ENCODE results near the gene LGALS4.
"Not testable (repeated sequence)": the region's sequence is repeated elsewhere in the genome, so short reads cannot be mapped to it uniquely, and the experiment has no call there.

The LGALS4 gene

GRCh38 chr19:38842439-38843174 lies 29.9 kb upstream of the LGALS4 start:
- DNase-seq (ENCODE audit: low spot score), result no peak

DNA sequence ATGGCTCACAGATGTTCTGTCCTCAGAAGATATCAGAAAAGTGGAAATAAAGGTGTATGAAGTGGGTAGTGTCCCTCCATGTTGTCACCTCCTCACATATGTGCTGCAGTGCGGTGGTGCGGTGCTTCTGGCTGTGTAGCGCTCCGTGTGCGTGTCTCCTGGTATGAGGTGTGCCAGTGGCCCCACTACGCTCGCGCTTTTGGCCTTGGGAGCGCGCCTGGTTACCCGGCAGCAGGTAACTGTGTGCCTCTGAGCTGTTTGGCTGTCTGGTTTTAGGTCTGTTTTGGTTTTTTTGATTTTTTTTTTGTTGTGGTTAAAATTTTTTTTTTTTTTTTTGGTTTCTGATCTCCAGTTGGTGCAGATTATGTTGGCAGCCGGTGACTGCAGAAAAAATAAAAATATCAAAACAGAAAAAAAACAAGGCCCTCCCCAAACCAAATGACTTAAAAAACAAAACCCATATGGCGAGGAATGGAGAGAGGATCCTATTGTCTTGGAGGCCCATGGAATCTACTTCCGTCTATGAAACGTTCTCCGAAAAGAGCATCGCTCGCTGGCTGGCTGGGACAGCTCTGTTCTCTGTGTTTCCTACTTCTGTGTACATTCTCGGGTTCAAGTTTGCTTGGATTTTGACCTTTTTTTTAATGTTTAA lies 29.2 kb upstream of the LGALS4 start:
- no peak for DNase-seq (ENCODE audit: low spot score)

GRCh38 chr19:38841180-38841766 lies 28.5 kb upstream of the LGALS4 start:
- DNase-seq (ENCODE audit: low spot score), result no peak

- DNase-seq (ENCODE audit: low spot score), result no peak
Observed at GRCh38 chr19:38840583-38840968, 27.8 kb upstream of the LGALS4 start.

- DNase-seq (ENCODE audit: low spot score), result no peak
Observed at GRCh38 chr19:38839816-38840582, 27.3 kb upstream of the LGALS4 start.

DNA sequence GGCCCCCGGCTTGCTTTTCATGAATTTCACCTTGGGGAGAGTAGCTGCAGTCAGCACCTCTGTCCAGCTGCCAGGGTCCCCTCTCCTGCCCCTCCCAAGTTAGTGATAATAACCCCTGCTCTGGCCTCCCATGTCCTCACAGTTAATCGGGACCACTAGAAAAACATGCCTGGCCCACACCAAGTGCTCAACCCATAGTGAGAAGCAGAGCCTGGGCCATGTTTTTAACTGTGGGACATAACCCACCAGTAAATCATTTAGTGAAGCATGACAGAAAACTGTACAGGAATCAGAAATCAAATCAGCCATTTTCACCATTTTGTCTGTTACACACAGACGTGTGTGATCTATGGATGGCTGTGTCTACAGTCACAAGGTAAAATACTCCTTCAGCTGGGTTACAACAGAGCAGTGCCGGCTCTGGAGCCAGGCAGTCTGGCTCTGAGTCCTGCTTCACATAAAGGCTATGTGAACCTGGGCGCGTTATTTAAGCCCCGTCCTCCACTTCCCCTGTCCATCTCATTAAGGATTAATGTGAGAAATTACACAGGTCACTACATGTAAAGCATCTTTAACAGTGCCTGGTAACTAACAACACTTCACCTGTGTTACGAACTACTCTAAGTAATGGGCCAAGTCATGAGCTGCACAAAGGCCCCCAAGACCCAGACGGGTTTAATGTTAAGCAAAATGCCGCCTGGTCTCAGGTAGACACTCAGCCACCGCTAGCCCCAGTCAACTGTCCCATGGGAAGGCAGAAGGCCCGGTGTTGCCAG lies 26.4 kb upstream of the LGALS4 start:
- DNase-seq (ENCODE audit: low spot score), result no peak

DNA sequence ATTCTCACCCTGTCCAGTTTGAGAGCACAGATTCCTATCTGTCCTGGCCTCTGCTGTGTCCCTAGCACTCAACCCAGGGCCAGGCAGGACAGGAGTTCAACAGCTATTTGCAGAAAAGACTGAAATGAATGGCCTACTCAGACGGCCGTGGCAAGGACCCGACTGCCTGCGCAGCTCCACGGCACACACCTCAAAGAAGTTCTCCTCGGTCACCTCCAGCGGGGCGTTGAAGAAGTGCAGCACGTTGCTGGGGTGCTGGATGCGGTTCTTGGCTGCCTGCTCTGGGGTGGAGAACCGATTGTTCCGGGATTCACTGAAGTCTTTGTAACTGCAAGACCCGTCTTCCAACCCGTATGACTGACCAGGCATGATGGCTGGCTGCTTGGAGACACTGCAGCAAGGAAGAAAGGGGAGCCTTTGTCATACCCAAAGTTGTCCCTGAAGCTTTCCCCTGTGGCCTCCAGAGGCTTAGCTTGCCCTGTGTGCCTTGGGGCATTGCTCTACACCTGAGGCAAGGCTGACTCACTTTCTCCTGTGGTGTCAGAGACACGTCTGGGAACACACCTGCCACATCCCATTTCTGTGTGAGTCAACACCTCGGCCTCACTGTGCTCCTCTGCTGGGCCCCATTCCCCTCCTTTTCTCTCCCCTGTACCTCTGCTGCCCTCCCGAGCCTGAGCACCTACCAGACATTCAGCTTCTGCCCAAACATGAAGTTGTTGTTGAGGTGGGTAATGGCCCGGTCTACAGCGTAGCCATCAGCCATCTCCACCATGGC lies 25.7 kb upstream of the LGALS4 start:
- DNase-seq (ENCODE audit: low spot score), result no peak

DNA sequence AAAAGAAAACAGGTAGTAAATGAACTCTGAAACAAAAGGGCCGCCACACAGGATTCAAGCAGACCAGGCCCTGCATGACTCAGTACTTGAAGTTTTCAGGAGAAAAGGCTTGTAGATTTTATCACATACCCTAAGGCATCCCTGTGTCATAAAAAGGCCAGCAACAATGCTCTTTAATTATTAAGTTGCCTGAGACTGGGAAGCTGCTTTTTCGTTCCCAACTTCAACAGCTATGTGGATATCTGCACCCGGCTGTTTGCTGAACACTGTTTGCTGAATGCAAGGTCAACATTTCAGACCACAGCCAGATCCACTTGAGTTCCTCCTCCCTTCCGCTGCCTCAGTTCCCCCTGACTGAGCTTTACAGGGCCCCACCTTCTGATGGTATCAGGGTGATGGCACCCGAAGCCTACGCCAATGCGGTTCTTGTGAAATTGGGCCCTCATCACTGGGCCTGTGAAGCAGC lies 24.9 kb upstream of the LGALS4 start:
- no peak for DNase-seq (ENCODE audit: low spot score)

GRCh38 chr19:38836983-38837626 lies 24.4 kb upstream of the LGALS4 start:
- no peak for DNase-seq (ENCODE audit: low spot score)

GRCh38 chr19:38836159-38836982 lies 23.6 kb upstream of the LGALS4 start:
- no peak for DNase-seq (ENCODE audit: low spot score)

- no peak for DNase-seq (ENCODE audit: low spot score)
Observed at GRCh38 chr19:38834590-38834989, 21.8 kb upstream of the LGALS4 start.

DNA sequence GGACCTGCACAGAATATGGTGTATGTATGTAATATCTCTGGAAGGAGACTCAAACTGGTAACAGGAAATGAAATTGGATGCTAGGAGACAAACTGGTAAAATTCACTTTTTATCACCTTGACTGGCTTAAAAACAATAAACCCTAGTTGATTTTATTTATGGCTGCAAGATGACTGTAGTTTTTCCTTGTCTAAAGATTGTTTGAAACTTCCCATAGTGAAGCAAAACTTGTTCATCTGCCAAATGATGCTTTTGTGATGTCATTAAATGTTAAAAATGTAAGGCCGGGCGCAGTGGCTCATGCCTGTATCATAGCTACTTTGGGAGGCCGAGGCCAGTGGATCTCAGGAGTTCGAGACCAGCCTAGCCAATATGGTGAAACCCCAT lies 21.4 kb upstream of the LGALS4 start:
- no peak for DNase-seq (ENCODE audit: low spot score)

DNA sequence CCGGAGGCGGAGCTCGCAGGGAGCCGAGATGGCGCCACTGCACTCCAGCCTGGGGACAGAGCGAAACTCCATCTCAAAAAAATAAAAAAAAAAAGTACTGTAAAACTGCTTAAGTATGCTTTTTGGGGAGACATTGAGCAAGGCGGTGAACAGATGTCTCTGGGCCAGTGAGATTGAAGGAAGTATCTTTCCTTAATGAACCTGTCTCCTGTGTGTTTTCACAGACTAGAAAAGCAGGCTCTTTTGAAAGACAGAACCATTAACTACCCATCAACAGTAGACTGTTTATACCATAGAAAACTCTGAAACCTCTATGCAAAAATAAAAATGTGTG lies 20.3 kb upstream of the LGALS4 start:
- no peak for DNase-seq (ENCODE audit: low spot score)

DNA sequence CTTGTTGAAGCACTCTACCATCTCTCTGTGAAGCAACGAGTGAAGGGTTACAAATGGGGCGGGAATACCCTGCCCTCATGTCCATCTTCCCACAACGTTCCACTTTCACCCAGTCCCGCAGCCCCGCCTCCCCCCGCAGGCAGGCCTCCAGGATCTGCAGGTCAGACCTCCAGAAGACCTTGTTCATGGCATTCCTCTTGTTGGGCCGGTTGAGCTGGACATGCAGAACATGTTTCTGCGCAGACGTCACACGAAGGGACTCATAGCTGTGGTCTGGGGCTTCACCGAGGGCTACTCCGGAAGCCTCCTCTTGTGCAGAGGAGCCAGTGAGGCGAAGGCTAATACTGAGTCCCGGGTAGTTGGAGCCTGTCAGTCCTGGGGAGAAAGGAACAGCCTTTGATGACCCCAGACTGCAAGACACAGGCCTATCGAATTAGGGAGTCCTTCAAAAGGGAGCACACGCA lies 18.4 kb upstream of the LGALS4 start:
- DNase-seq (ENCODE audit: low spot score), result peak; percentile 91

DNA sequence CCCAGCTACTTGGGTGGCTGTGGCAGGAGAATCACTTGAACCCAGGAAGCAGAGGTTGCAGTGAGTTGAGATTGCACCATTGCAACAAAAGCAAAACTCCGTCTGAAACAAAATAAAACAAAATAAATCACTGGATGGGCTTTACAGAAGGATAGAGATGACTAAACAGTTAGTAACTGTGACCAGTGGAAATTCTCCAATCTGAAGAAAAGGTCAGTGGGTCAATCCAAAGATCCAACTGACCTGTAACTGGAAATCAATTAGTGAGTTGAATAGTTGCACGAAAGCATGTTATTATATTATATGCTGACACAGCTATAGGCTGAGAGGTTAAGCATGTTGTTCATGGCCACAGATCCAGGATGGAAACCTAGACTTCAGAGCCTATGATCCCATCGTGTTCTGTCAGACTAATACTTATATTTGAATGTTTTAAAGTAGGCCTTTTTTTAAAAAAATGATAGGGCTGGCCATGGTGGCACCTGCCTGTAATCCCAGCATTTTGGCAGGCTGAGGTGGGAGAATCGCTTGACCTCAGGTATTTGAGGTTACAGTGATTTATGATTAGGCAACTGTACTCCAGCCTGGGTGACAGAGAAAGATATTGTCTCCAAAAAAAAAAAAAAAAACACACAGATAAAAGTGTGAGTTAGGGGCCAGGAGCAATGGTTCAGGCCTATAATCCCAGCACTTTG lies 17.4 kb upstream of the LGALS4 start:
- DNase-seq (ENCODE audit: low spot score), result peak; percentile 48

- DNase-seq (ENCODE audit: low spot score), result not testable (repeated sequence)
Observed at GRCh38 chr19:38829203-38829602, 16.5 kb upstream of the LGALS4 start.

GRCh38 chr19:38826856-38827551 lies 14.3 kb upstream of the LGALS4 start:
- no peak for DNase-seq (ENCODE audit: low spot score)

DNA sequence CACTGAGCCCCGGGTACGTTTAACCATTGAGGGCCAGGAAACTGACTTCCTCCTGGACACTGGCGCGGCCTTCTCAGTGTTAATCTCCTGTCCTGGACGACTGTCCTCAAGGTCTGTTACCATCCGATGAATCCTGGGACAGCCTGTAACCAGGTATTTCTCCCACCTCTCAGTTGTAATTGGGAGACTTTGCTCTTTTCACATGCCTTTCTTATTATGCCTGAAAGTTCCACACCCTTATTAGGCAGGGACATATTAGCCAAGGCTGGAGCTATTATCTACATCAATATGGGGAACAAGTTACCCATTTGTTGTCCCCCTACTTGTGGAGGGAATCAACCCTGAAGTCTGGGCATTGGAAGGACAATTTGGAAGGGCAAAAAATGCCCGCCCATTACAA lies 13.2 kb upstream of the LGALS4 start:
- DNase-seq (ENCODE audit: low spot score), result not testable (repeated sequence)

Measured in AG08395 (cell line).